GM18870 (cell line): Measurements from ENCODE around the gene C1QA.
"Not testable (repeated sequence)": the region's sequence is repeated elsewhere in the genome, so short reads cannot be mapped to it uniquely, and the experiment has no call there.

Source experiments
- ATAC-seq: cut with Tn5 transposase; IDR thresholded peaks from one replicate; pipeline ENCODE4 v1.9.1; 2021; ENCODE audit warnings: moderate library complexity; ENCODE audit not compliant: unreplicated experiment

Gene C1QA

DNA sequence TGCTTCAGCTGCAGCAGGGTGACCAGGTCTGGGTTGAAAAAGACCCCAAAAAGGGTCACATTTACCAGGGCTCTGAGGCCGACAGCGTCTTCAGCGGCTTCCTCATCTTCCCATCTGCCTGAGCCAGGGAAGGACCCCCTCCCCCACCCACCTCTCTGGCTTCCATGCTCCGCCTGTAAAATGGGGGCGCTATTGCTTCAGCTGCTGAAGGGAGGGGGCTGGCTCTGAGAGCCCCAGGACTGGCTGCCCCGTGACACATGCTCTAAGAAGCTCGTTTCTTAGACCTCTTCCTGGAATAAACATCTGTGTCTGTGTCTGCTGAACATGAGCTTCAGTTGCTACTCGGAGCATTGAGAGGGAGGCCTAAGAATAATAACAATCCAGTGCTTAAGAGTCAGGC is 2.9 kb downstream of the C1QA start:
- no peak for ATAC-seq

DNA sequence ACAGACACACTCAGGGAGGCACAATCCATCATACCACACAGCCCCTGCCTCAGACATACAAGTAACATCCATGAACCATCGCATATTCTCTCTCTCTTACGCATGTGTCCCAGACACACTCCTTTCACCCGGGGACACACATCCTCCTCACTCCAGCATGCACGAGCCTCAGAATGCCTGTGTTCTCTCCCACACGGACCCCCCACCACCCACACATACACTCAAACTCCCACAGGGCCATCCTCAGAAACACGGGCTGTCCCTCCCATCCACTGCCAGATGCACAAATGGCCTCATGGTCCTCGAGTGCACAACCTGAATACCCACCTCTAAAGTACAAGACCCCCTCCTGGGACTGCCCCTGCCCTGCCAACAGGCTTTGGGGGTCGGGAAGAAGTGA is 4.8 kb downstream of the C1QA start:
- no peak for ATAC-seq

GRCh38 chr1:22641906-22642636 is 5.6 kb downstream of the C1QA start:
- ATAC-seq, result no peak

DNA sequence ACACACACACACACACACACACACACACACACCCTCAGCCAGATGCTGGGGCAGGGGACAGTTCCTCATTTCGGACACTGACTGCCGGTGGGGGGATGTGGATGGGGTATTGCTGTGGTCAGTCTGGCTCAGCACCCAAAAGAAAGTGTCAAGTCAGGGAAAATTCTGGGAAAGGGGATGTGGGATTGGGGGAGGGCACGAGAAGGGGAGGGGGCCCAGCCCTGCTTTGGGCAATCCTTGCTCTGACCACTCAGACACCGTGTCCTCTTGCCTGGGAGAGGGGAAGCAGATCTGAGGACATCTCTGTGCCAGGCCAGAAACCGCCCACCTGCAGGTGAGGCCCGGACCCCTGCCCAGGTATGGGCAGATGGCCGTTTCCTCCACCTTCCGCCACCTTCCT is 7.0 kb downstream of the C1QA start, which contains the start of gene C1QC:
TSS of gene C1QC (plus strand) at position 253 of the 400 bp plus-strand sequence. CDS start 391 bp downstream, outside the sequence.
- no peak for ATAC-seq

GRCh38 chr1:22643928-22644327 is 7.5 kb downstream of the C1QA start:
- no peak for ATAC-seq

DNA sequence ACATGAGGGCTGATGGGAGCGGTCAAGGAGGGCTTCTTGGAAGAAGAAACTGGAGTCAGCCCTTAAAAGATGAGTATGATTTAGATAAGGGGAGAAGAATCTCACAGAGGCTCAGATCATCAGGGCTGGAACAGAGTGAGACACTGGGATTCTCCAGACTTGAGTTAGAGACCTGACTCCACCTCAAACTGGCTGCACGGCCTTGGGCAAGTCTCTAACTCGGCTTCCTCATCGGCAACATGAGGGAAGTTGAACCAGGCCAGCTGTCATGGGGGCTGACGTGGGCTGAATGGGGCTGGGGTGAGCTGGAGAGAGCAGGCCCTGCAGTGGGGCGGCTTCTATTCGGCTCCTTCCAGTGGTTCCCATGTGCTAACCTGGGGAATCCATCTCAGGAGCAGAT is 9.5 kb downstream of the C1QA start:
- no peak for ATAC-seq

DNA sequence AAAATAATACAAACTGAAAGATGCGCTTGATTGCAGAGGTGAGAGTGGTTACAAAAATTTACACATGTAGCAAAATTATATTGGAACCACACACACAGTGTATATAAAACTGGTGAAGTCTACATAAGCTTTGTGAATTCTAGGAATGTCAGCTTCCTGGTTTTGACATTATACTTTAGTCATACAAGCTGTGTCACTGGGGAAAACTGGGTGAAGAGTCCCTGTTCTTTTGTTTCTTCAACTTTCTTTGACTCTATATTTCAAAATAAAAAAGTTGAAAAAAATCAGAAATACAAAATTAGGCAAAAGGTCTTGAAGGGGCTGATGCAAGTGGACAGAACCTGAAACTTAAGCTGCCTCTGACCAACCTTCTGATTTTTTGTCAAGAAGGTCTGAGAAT is 10.0 kb downstream of the C1QA start:
- ATAC-seq, result no peak

DNA sequence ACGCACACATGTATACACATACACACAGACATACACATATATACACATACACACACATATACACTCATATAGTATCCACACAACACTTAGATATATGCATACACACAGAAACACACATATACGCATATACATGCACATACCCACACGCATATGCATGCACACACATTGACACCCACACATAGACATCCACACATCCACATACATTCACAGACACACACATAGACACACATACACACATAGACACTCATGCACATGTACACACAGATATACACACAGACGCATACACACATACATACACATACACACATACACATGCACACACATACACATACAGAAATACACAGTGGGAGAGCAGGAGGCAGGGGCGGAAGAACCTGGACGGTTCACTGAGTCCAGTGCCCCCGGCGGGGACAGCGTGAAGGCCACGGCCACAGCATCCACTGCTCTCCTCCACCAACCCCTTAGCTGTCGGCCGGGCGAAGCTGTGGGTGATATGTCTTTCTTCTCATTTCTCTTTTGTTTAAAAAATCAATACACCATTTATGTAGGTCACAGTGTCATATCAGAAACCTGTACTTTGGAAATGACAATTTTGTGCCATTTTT is 13.8 kb downstream of the C1QA start:
- no peak for ATAC-seq

DNA sequence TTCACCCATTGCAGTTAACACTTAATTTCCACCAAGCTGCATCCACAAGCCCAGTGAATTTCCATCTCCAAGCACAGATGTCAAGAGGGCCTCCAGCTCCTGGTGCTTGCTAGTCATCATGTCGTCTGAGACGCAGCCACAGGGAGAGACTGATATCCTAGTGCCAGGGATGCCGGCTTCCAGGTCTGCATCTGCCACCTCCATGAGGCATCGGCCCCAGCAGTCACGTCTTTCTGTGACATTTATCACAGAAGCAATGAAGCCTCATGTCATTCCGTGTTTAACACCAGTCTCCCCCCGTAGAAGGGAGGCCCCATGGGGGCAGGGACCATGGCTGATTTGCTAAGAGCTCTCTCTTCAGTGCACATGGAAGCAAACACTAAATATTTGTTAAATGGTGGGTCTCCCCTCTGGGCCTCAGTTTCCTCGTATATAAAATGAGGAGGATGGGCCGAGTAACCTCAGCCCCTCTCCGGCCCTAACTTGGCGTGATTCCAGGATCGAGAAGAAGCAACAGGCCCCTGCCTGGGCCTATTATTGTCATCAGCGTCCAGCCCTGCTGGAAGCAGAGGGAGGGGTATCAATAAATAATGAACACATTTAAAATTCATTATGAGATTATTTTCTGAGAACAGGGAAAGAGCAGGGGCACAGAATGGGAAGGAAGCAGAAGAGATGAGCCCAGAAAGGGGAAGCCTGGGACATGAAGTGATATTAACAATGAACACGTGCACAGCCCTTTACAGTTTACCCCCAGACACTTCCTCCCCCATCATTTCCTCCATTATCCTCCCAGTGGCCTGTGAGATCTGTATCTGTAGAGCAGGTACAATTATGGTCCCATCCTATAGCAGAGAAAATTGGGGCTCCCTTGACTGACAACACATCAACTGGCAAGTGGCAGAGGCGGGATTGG is 15.8 kb downstream of the C1QA start:
- ATAC-seq, result no peak

DNA sequence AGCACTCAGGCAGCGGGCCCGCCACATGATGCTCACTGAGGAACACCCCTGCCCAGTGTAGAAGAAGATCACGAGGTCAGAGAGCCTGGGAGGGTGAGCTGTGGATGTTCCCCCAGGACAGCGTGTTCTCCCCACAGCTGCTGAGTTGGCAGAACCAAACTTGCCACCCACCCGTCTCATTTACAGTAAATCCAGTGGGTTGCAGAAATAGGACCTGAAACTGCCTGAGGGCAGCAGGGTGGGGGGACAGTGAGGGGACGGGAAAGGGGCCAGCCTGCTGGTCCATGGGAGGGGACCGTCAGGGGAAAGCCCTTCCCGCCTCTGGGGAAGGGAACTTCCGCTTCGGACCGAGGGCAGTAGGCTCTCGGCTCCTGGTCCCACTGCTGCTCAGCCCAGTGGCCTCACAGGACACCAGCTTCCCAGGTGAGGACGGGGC is 16.5 kb downstream of the C1QA start, which contains the start of gene C1QB:
TSS of gene C1QB (plus strand) at position 356 of the 436 bp plus-strand sequence. CDS start 6,227 bp downstream, outside the sequence.
- ATAC-seq, result no peak

DNA sequence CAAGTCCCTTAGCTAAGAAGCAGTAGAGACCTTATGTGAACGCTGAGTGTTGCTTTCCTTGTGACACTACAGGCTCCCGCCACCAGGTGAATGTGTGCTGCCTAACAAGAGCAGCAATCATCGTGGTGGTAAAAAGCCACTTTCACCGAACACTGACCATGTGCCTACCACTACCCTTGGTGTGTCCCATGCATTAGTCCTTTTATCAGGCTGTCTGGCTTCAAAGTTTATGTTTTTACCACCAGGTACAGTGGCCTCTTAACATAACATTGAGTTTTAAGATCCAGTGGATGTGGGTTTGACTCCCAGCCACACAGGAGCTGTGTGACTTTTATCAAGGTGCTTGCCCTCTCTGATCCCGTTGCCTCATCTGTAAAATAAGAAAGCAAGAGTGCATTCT is 18.3 kb downstream of the C1QA start:
- ATAC-seq, result no peak

DNA sequence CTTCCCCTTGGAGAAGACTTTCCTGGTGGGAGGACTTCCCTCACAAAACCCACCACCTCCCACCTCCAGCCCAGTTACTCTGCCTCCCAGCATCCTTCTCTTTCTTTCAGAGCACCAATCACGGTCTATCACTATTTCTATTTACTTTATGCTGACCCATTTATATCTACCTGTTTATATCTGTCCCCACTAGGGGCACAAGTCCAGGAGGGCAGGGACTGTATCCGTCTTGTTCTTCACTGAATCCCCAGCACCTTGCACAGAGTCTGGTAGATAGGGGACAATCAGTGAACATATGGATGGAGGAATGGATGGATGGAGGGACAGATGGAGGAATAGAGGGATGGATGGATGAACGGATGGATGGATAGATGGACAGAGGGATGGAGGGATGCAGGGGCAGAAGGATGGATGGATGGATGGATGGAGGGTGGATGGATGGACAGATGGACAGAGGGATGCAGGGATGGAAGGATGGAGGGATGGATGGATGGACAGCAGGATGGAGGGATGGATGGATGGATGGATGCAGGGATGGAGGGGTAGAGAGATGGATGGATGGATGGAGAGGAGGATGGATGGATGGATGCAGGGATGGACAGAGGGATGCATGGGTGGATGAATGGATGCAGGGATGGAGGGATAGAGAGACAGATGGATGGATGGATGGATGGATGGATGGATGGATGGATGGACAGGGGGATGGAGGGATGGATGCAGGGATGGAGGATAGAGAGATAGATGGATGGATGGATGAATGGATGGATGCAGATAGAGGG is 22.1 kb downstream of the C1QA start:
- no peak for ATAC-seq

DNA sequence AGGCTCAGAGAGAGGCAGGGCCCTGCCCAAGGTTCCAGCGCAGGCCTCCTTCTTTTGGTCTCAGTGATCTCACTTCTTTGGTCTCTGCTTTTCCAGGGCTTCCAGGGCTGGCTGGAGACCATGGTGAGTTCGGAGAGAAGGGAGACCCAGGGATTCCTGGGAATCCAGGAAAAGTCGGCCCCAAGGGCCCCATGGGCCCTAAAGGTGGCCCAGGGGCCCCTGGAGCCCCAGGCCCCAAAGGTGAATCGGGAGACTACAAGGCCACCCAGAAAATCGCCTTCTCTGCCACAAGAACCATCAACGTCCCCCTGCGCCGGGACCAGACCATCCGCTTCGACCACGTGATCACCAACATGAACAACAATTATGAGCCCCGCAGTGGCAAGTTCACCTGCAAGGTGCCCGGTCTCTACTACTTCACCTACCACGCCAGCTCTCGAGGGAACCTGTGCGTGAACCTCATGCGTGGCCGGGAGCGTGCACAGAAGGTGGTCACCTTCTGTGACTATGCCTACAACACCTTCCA is 24.4 kb downstream of the C1QA start:
- ATAC-seq, result no peak

DNA sequence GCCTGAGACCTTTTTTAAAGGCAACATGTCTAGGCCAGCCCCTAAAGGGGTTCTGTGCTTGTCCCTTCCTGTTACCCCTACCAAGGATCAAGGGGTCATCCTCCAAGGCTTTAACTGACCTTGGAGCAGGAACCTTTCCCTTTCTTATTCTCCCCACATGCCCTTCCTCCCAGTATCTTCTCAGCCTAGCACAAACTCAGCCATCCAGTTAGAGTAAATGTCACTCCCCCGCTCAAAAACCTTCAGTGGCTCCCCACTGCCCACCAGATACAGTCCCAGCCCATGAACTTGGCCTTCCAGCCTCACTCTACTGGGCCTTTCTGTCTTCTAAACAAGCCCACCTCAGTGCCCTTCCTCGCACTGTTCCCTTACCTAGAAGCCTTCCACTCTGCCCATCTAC is 25.5 kb downstream of the C1QA start:
- ATAC-seq, result no peak

GRCh38 chr1:22662318-22662717 is 25.9 kb downstream of the C1QA start:
- no peak for ATAC-seq

DNA sequence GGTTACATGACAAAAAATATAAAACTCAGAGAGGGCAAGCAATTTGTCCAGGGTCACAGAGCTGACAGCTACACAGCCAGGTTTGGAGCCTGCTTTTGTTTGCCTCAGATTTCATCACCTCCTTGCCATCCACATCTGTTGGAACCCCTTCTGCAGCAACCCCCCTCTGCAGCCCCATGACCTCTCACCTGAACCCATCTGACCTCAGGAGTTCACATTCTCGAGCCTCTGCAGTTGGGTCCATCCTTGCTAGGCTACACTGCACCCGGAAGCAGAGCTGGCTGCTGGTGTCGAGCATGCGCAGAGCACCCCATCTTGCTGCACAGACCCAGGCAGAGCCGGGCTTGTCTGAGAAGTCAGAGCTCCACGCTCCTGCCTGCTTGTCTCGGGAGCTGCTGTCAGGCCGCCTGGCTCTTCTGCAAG is 26.6 kb downstream of the C1QA start:
- no peak for ATAC-seq

DNA sequence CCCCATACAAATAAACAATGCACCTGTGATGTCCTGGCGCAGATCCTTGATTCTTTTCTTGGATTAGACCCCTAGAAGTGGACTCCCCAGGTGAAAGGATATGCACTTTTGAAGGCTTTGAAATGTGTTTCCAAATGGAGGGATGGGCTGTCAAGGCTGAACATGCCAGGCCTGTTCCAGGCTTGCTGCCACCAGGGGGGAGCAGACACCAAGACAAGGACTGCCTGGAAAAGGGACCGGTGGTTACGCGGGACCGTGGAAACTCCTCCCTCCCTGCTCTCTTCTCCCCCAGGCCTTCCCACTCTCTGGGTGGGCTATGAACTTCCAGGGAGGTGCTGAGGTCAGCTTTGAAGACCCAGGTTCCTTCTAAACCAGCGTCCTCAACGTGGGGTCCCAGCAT is 29.3 kb downstream of the C1QA start:
- ATAC-seq, result no peak

- no peak for ATAC-seq
Observed at GRCh38 chr1:22666412-22666811, 30.0 kb downstream of the C1QA start.

DNA sequence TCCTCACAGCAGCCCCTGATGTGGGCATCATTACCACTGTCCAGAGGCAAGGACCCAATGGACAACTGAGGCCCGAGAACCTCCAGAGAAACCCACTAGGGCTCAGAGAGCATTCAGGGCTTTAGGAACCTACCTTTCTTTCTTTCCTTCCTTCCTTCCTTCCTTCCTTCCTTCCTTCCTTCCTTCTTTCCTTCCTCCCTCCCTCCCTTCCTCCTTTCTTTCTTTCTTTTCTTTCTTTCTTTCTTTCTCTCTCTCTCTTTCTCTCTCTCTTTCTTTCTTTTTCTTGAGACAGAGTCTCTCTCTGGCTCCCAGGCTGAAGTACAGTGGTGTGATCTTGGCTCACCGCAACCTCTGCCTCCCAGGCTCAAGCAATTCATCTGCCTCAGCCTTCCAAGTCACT is 32.4 kb downstream of the C1QA start:
- ATAC-seq, result not testable (repeated sequence)

DNA sequence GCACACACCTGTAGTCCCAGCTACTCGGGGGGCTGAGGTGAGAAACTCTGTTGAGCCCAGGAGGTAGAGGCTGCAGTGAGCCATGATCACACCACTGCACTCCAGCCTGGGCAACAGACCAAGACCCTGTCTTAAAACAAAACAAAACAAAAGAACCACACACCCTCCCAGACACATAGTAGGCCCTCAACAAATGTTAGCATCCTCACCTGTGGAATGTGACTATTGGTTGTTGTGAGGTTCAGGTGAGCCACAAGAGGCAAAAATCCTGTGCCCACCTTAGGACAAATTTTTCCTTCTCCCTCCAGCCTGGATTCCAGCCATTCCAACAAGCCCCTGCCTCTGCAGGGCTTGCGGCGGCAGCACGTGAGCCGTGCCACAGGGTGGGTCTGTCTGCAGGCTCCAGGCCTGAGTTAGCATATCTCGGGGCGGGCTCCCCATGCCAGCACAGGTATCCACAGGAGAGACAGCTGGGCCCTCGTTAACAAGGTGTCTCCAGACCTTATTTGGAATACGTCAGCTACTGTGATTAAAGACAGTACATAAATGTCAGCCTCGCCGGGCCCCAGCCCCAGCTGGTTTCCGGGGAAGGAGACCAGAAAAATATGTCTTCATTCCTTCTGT is 34.0 kb downstream of the C1QA start:
- no peak for ATAC-seq
